Measurements from ENCODE around the gene ZGPAT.

DNA sequence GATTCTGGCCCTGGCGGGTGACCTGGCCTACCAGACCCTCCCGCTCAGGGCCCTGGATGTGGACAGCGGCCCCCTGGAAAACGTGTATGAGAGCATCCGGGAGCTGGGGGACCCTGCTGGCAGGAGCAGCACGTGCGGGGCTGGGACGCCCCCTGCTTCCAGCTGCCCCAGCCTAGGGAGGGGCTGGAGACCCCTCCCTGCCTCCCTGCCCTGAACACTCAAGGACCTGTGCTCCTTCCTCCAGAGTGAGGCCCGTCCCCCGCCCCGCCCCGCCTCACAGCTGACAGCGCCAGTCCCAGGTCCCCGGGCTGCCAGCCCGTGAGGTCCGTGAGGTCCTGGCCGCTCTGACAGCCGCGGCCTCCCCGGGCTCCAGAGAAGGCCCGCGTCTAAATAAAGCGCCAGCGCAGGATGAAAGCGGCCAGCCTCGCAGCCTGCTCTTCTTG lies 30.9 kb downstream of the ZGPAT start:
- TF ChIP-seq, protein P1, sequence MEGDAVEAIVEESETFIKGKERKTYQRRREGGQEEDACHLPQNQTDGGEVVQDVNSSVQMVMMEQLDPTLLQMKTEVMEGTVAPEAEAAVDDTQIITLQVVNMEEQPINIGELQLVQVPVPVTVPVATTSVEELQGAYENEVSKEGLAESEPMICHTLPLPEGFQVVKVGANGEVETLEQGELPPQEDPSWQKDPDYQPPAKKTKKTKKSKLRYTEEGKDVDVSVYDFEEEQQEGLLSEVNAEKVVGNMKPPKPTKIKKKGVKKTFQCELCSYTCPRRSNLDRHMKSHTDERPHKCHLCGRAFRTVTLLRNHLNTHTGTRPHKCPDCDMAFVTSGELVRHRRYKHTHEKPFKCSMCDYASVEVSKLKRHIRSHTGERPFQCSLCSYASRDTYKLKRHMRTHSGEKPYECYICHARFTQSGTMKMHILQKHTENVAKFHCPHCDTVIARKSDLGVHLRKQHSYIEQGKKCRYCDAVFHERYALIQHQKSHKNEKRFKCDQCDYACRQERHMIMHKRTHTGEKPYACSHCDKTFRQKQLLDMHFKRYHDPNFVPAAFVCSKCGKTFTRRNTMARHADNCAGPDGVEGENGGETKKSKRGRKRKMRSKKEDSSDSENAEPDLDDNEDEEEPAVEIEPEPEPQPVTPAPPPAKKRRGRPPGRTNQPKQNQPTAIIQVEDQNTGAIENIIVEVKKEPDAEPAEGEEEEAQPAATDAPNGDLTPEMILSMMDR (conservative IDR thresholded peaks at IDR 0.05): no peak
- no peak for TF ChIP-seq EZH2 (IDR thresholded peaks at IDR 0.05; ENCODE audit: low read depth)
